Body of pancreas (tissue), 4 donors: Measurements from ENCODE around the gene PCDHA3. TPM values are rescaled to one million over a fixed set of nuclear protein-coding genes. Genes with fewer than 3 reads are reported as not detected.
"Not testable (repeated sequence)": the region's sequence is repeated elsewhere in the genome, so short reads cannot be mapped to it uniquely, and the experiment has no call there.

Source experiments
- ATAC-seq: fragments of 150-250 bp; one replicate; pipeline ENCODE4 v1.9.1; 2016
- DNase-seq, 4 donors: peaks; one replicate each; pipeline ENCODE4 v3.0.0-alpha.2; 2019
- H3K27ac ChIP-seq, 4 donors: fragments of 200-600 bp; sonication (generic); 1 replicate in 3 of 4; 2 replicates in 1 of 4; pipeline versions ENCODE4 v1.5.1 to v1.6.1; 2016 to 2019; ENCODE audit warnings: mild to moderate bottlenecking in 1 of 4, mixed read lengths in 1 of 4, moderate library complexity in 1 of 4
- H3K27me3 ChIP-seq, 2 donors: fragments of 200-600 bp; sonication (generic); one replicate each; pipeline ENCODE4 v1.6.0; 2016; ENCODE audit warnings: mild to moderate bottlenecking in 1 of 2
- H3K36me3 ChIP-seq, 2 donors: fragments of 200-600 bp; sonication (generic); replicated peaks in 1 of 2; 2 replicates each; pipeline ENCODE4 v1.5.1; 2016; ENCODE audit warnings: low read depth in 2 of 2; ENCODE audit not compliant: insufficient read depth in 1 of 2
- H3K4me1 ChIP-seq: fragments of 200-600 bp; sonication (generic); one replicate; pipeline ENCODE4 v1.6.0; 2016
- H3K4me3 ChIP-seq, 2 donors: fragments of 200-600 bp; sonication (generic); 1 replicate in 1 of 2; 2 replicates in 1 of 2; pipeline ENCODE4 v1.5.1; 2016 to 2019
- H3K9me3 ChIP-seq, 3 donors: fragments of 200-600 bp; sonication (generic); 1 replicate in 2 of 3; 2 replicates in 1 of 3; pipeline ENCODE4 v1.5.1; 2016
- POLR2A ChIP-seq, 3 donors: fragments of 450-650 bp; IDR thresholded peaks; one replicate each; pipeline ENCODE4 v1.6.1; 2016; ENCODE audit warnings: antibody characterized with exemption in 3 of 3, mild to moderate bottlenecking in 2 of 3
- WGBS, 2 donors: methylation state at CpG; one replicate each; pipeline ENCODE4 v1.1.5; 2017; 5-methylcytosine and 5-hydroxymethylcytosine counted together
- intact Hi-C: fragments of 100-400 bp; cut with DNase I; formaldehyde crosslinking; loops from one replicate; pipeline ENCODE4 v1.15.1; 2023
- total RNA-seq, 2 donors: library from RNA; depleted of rRNA; stranded (reverse); fragments of >200 nt; gene quantifications; one replicate each; pipeline ENCODE4 v1.1.0, GENCODE V29; 2016
- TF ChIP-seq, protein P1 (sequence below), 7 experiments: fragments of 450-650 bp in 4 of 7; fragments of 200-600 bp in 3 of 7; sonication (generic) in 3 of 7; IDR thresholded peaks; one replicate each; pipeline ENCODE4 v1.5.1; 2016 to 2019; ENCODE audit warnings: antibody characterized with exemption in 7 of 7

PCDHA3 gene
- total RNA-seq, 2 donors from 2014 or later = 0.99 to 1.0 TPM

DNA sequence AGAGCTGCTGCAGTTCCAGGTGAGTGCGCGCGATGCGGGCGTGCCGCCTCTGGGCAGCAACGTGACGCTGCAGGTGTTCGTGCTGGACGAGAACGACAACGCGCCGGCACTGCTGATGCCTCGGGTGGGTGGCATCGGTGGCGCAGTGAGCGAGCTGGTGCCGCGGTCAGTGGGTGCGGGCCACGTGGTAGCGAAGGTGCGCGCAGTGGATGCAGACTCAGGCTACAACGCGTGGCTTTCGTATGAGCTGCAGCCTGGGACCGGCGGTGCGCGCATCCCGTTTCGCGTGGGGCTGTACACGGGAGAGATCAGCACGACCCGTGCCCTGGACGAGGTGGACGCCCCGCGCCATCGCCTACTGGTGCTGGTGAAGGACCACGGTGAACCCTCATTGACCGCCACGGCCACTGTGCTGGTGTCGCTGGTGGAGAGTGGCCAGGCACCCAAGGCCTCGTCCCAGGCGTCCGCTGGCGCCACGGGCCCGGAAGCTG, 2.0 kb downstream of the PCDHA3 start:
- Histone ChIP-seq H3K36me3 (no peaks in the 10 kb centered on the region), H3K4me3 (no peak overlapping the region), H3K27me3 (no peaks in the 10 kb centered on the region), H3K27ac (no peak overlapping the region), H3K4me1 (no peaks in the 10 kb centered on the region), H3K9me3 (peaks cover 0 to 41% (median 3%) of the 10 kb centered on the region in 3 donors)
- 30 to 51% methylated on average over 12 to 53 of the region's 53 CpGs for WGBS, 2 donors
- ATAC-seq (no peak), DNase-seq (no peak)
- intact Hi-C loops = no loop called here
- TF ChIP-seq, protein P1, sequence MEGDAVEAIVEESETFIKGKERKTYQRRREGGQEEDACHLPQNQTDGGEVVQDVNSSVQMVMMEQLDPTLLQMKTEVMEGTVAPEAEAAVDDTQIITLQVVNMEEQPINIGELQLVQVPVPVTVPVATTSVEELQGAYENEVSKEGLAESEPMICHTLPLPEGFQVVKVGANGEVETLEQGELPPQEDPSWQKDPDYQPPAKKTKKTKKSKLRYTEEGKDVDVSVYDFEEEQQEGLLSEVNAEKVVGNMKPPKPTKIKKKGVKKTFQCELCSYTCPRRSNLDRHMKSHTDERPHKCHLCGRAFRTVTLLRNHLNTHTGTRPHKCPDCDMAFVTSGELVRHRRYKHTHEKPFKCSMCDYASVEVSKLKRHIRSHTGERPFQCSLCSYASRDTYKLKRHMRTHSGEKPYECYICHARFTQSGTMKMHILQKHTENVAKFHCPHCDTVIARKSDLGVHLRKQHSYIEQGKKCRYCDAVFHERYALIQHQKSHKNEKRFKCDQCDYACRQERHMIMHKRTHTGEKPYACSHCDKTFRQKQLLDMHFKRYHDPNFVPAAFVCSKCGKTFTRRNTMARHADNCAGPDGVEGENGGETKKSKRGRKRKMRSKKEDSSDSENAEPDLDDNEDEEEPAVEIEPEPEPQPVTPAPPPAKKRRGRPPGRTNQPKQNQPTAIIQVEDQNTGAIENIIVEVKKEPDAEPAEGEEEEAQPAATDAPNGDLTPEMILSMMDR (IDR thresholded peaks at IDR 0.05) = no peak
- TF ChIP-seq POLR2A (IDR thresholded peaks at IDR 0.05) = no peak

DNA sequence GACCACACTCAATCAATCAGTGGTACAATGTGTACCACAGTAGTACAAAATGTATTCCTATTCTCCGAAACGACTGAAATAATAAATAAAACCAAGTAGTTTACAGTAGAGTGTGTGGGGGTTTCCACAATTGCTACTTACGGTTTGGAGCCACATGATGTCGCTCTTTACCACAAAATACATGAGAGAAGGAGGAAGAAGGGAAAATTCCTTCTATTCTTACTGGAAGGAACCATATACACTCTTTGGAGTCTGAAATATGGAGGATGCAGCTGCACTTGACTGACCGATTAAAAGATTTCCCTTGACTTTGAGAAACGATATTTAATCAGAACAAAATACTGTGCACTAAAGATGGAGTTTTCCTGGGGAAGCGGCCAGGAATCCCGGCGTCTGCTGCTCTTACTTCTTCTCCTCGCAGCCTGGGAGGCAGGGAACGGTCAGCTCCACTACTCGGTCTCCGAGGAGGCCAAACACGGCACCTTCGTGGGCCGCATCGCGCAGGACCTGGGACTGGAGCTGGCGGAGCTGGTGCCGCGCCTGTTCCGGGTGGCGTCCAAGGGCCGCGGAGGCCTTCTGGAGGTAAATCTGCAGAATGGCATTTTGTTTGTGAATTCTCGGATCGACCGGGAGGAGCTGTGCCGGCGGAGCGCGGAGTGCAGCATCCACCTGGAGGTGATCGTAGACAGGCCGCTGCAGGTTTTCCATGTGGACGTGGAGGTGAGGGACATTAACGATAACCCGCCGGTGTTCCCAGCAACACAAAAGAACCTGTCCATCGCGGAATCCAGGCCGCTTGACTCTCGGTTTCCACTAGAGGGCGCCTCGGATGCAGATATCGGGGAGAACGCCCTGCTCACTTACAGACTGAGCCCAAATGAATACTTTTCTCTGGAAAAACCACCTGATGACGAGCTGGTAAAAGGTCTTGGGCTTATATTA, 6.2 kb downstream of the PCDHA3 start, which contains the start of gene PCDHA4:
PCDHA4 (plus strand) TSS at position 235 of the 942 bp plus-strand sequence.
- Histone ChIP-seq H3K27me3 (no peaks in the 10 kb centered on the region), H3K4me3 (no peak within 1 kb of the TSS), H3K36me3 (no peaks in the 10 kb centered on the region), H3K27ac (peak within 1 kb of the TSS in 3 of 4 donors; percentile 20 to 54 (median 21)), H3K4me1 (no peaks in the 10 kb centered on the region), H3K9me3 (peaks cover 0 to 36% (median 3%) of the 10 kb centered on the region in 3 donors)
- ATAC-seq = peak; percentile 64
- intact Hi-C loops = no loop called here
- DNase-seq = peak; percentile 40 to 67 (median 45)
- WGBS, 2 donors = 14 to 15% methylated on average over 29 to 45 of the region's 47 CpGs
- no peak for TF ChIP-seq POLR2A (IDR thresholded peaks at IDR 0.05)
- TF ChIP-seq, protein P1 (IDR thresholded peaks at IDR 0.05) = peak in 6 of 7 experiments; percentile 16 to 59 (median 29)

DNA sequence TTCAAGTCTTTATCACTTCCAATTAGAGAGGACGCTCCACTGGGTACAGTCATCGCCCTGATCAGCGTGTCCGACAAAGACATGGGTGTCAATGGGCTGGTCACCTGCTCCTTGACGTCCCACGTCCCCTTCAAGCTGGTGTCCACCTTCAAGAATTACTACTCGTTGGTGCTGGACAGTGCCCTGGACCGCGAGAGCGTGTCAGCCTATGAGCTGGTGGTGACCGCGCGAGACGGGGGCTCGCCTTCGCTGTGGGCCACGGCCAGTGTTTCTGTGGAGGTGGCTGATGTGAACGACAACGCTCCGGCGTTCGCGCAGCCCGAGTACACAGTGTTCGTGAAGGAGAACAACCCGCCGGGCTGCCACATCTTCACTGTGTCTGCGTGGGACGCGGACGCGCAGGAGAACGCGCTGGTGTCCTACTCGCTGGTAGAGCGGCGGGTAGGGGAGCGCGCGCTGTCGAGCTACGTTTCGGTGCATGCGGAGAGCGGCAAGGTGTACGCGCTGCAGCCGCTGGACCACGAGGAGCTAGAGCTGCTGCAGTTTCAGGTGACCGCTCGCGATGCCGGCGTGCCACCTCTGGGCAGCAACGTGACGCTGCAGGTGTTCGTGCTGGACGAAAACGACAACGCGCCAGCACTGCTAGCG, 7.5 kb downstream of the PCDHA3 start:
- WGBS, 2 donors = 52 to 63% methylated on average over 49 to 61 of the region's 62 CpGs
- H3K27ac ChIP-seq, DNase-seq, H3K27me3 ChIP-seq, H3K4me3 ChIP-seq, intact Hi-C loops, H3K36me3 ChIP-seq, ATAC-seq, H3K4me1 ChIP-seq: not testable (repeated sequence)
- H3K9me3 ChIP-seq = peaks cover 0 to 23% (median 0%) of the 10 kb centered on the region in 3 donors

DNA sequence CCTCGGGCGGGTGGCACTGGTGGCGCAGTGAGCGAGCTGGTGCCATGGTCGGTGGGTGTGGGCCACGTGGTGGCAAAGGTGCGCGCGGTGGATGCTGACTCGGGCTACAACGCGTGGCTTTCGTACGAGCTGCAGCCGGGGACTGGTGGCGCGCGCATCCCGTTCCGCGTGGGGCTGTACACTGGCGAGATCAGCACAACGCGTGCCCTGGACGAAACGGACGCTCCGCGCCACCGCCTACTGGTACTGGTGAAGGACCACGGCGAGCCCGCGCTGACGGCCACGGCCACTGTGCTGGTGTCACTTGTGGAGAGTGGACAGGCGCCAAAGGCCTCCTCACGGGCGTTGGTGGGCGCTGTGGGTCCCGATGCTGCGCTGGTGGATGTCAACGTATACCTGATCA, 8.0 kb downstream of the PCDHA3 start:
- ATAC-seq (no peak), DNase-seq (peak in 1 of 4 donors; percentile 7)
- Histone ChIP-seq H3K9me3 (peaks cover 0 to 23% (median 0%) of the 10 kb centered on the region in 3 donors), H3K4me3 (no peak overlapping the region), H3K4me1 (no peaks in the 10 kb centered on the region), H3K27me3 (no peaks in the 10 kb centered on the region), H3K27ac (no peak overlapping the region), H3K36me3 (no peaks in the 10 kb centered on the region)
- intact Hi-C loops = no loop called here
- TF ChIP-seq, protein P1 (IDR thresholded peaks at IDR 0.05) = no peak
- no peak for TF ChIP-seq POLR2A (IDR thresholded peaks at IDR 0.05)
- 64 to 66% methylated on average over 27 to 43 of the region's 43 CpGs for WGBS, 2 donors
